Activated T-cell treated with anti-CD3 and anti-CD28 coated beads for 48 hours (primary cell): ENCODE results near the gene ZBTB25.
A peak's percentile ranks its signal among the peaks of the same experiment; 100 is the strongest.
"Not testable (repeated sequence)": the region's sequence is repeated elsewhere in the genome, so short reads cannot be mapped to it uniquely, and the experiment has no call there.

Source experiments
- DNase-seq: peaks from one replicate; pipeline ENCODE4 v3.0.0-alpha.2; 2020; ENCODE audit warnings: low read depth

ZBTB25 gene, protein sequence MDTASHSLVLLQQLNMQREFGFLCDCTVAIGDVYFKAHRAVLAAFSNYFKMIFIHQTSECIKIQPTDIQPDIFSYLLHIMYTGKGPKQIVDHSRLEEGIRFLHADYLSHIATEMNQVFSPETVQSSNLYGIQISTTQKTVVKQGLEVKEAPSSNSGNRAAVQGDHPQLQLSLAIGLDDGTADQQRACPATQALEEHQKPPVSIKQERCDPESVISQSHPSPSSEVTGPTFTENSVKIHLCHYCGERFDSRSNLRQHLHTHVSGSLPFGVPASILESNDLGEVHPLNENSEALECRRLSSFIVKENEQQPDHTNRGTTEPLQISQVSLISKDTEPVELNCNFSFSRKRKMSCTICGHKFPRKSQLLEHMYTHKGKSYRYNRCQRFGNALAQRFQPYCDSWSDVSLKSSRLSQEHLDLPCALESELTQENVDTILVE

DNA sequence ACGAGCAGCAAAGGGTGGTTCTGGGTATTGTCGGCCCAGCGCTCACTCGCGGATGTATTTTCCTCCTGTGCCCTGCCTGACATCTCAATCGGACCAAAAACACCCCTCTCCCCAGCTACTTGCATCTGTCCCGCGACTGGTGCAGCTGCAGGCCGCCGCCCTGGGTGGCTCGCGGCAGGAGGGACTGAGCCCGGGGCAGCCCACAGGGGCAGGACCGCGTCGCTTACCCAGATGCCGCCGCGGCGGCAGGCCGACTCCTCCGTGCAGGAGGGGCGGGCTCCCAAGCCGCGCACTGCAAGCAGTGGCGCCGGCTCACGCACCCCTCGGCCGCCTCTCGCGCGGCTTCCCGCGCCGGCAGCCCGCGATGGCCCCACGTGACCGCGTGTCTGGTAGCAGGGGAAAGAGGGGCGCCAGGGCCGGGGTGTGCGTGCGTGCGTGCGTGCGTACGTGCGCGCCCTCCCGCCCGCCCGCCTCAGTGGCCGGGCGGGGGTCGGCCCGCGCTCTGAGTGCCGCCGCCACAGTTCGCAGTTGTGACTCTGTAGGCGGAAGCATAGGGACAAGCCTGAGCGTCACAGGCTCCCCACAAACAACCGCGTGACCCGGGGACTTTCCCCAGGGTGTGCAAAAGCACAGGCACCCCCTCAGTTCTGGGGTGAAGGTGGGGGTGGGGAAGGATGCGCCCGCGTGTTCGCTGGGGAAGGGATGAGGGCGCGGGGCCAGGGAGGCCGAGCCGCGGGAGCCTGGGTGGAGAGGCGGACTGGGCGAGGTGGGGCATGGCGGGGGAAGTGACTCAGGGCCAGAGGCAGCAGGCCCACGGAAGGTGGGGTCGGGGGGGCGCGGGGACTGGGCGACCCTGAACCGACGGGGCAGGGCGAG lies at the start of gene ZBTB25:
TSS of gene ZBTB25 (minus strand) at position 405 of the 876 bp plus-strand sequence. CDS start 13,305 bp downstream, outside the sequence.
- DNase-seq = peak; percentile 96

DNA sequence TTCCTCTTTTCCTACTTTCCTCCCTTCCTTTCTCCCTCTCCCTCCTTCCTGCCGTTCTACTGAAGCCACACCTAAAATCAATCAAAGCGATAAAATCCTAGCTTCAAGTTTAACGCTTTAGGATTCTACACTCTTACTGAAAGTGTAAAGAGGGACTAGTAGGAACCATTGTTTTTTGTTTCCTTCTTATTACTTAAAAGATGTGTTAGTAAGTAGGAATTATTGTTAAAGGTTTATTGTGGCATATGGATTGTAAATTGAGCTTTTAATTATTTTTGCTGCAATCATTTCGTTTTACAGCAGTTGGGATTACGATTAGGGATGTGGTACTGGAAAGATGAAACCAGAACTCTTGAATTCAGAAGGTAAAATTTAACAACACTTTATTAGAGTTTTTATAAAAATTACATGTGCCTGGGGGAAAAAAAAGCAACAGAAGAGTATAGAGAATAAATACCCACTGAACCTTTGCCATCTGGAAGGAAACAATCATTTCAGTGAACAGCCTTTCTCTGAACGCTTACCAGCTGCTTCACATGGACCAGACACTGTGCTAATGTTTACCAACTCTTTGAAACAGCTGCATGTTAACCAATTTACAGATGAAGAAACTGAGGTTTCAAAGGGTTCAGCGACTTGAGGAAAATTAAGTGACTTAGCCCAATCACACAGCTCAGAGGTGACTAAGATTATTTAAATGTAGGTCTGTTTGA lies 47.1 kb upstream of the ZBTB25 start:
- no peak for DNase-seq

DNA sequence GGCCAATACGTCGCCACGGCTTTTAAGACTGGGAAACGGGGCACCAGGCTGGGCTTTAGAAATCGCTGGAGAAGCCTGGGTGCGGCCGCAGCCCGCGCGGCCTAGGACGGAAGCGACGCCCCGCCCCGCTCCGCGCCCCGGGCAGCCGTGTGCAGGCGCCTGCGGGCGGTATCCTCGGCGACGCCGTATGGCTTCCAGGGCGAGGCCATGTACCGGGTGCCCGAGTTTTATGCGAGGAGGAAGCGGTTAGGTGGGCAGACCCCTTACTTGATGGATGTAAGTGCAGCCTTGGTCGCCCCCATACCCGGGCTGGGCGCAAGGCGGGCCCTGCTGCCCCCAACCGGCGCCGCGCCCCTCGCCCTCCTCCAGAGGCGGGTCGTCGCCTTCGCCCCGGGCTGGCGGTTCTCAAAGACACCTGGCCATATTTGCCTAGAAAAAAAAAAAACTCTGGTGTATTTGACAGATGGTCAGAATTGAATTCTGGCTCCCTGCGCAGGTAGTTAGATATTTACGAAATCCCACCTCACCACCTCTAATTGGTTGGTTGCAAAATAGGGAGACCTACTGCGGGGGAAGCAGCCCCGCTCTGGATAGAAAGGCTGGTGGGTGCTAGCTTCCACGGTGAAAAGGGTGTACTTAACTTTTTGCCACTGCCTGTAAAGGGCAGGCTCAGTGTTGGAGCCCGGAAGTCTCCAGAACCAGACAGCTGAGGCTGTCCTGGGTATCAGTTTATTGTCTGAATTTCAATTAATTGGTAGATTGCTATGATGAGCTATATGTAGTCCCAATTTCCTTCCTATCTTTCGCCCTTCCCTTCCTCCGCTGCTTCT lies 46.4 kb upstream of the ZBTB25 start, which contains the start of gene PPP1R36:
TSS of gene PPP1R36 (plus strand) at position 171 of the 830 bp plus-strand sequence. CDS start at position 208, 37 bp downstream.
- DNase-seq = peak; percentile 40

DNA sequence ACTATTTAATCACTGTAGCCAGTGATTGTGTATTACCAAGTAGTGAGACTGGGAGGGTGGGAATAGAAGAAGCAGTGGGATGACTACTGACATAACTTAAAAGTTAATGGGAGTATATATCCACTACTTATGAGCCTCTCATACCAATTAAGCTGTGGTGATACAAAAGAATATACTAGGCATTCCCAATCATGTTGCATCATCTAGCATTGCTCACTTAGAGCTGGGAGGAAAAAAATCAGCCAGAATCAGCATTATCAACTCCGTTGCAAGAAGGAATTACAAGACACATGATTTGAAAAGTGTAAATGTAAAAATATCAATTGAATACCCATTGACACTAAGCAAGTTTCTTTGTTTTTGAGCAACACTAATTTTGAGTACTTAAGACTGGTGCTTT lies 45.4 kb upstream of the ZBTB25 start:
- DNase-seq = no peak

DNA sequence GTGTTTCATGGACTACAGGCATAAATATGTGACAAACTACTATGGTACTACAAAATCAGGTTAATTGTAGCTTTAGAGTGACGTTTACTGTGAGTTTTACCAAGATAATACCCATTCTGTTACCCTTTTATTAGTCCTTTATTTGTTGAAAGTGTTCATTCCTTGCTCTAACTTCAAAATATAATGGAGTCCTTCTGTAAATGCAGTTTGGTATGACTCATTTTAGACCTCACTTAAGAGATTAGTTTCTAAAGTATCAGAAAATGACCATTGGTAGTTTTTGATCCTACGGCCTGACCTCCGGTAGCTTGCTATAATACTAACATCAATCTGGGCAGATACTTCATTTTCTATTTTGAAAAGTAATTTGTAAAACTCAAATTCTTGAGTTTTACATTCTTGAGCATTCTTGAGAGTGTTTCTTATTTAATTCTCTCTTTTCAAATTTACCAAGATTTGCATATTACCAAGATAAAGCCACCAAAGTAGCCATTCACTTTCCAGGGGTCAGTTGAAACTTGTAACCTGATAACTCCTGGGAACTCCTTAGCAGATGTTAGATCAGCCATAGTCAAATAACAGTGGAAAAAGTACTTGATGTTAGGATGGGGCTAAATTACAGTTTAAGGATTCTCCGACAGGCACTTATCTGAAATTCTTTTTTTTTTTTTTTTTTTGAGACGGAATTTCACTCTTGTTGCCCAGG lies 41.1 kb upstream of the ZBTB25 start:
- no peak for DNase-seq

DNA sequence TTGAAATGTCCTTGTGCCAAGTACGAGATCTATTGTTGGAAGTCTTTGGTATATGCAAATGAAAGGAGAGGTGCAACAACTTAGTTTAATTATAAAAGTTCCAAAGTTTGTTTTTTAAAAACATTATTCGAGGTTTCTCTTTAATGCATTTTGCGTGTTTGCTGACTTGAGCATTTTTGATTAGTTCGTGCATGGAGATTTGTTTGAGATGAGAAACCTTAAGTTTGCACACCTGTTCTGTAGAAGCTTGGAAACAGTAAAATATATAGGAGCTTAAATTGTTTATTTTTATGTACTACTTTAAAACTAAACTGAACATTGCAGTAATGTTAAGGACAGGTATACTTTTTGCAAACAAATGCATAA lies 39.2 kb upstream of the ZBTB25 start:
- no peak for DNase-seq

DNA sequence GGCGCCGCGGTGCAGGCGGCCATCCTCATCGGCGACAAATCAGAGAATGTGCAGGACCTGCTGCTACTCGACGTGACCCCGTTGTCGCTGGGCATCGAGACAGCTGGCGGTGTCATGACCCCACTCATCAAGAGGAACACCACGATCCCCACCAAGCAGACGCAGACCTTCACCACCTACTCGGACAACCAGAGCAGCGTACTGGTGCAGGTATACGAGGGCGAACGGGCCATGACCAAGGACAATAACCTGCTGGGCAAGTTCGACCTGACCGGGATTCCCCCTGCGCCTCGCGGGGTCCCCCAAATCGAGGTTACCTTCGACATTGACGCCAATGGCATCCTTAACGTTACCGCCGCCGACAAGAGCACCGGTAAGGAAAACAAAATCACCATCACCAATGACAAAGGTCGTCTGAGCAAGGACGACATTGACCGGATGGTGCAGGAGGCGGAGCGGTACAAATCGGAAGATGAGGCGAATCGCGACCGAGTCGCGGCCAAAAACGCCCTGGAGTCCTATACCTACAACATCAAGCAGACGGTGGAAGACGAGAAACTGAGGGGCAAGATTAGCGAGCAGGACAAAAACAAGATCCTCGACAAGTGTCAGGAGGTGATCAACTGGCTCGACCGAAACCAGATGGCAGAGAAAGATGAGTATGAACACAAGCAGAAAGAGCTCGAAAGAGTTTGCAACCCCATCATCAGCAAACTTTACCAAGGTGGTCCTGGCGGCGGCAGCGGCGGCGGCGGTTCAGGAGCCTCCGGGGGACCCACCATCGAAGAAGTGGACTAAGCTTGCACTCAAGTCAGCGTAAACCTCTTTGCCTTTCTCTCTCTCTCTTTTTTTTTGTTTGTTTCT lies 38.6 kb upstream of the ZBTB25 start:
- no peak for DNase-seq

DNA sequence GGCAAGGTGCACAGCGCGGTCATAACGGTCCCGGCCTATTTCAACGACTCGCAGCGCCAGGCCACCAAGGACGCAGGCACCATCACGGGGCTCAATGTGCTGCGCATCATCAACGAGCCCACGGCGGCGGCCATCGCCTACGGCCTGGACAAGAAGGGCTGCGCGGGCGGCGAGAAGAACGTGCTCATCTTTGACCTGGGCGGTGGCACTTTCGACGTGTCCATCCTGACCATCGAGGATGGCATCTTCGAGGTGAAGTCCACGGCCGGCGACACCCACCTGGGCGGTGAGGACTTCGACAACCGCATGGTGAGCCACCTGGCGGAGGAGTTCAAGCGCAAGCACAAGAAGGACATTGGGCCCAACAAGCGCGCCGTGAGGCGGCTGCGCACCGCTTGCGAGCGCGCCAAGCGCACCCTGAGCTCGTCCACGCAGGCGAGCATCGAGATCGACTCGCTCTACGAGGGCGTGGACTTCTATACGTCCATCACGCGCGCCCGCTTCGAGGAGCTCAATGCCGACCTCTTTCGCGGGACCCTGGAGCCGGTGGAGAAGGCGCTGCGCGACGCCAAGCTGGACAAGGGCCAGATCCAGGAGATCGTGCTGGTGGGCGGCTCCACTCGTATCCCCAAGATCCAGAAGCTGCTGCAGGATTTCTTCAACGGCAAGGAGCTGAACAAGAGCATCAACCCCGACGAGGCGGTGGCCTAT lies 37.8 kb upstream of the ZBTB25 start:
- DNase-seq = no peak

DNA sequence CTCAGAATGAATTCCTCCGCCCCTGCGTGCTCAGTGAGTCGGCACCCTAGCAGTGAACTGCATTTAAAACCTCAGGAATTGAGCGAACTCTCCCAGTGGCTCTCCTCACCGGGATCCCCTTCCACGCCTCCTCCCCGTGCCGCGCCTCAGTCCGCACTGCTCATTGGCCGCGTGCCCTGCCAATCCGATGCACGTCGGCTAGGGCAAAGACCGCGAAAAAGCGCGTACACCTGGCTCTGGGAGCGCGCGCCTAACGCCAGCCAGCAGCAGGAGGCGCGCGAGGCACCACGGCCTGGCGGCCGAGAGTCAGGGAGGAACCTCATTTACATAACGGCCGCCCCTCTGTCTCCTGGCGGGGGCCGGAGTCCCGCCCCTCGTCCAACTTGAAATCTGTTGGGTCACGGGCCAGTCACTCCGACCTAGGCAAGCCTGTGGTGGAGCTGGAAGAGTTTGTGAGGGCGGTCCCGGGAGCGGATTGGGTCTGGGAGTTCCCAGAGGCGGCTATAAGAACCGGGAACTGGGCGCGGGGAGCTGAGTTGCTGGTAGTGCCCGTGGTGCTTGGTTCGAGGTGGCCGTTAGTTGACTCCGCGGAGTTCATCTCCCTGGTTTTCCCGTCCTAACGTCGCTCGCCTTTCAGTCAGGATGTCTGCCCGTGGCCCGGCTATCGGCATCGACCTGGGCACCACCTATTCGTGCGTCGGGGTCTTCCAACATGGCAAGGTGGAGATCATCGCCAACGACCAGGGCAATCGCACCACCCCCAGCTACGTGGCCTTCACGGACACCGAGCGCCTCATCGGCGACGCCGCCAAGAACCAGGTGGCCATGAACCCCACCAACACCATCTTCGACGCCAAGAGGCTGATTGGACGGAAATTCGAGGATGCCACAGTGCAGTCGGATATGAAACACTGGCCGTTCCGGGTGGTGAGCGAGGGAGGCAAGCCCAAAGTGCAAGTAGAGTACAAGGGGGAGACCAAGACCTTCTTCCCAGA lies 36.9 kb upstream of the ZBTB25 start, which contains the start of gene HSPA2:
TSS of gene HSPA2 (plus strand) at position 534 of the 995 bp plus-strand sequence. CDS start at position 643, 109 bp downstream.
- peak; percentile 97 for DNase-seq

DNA sequence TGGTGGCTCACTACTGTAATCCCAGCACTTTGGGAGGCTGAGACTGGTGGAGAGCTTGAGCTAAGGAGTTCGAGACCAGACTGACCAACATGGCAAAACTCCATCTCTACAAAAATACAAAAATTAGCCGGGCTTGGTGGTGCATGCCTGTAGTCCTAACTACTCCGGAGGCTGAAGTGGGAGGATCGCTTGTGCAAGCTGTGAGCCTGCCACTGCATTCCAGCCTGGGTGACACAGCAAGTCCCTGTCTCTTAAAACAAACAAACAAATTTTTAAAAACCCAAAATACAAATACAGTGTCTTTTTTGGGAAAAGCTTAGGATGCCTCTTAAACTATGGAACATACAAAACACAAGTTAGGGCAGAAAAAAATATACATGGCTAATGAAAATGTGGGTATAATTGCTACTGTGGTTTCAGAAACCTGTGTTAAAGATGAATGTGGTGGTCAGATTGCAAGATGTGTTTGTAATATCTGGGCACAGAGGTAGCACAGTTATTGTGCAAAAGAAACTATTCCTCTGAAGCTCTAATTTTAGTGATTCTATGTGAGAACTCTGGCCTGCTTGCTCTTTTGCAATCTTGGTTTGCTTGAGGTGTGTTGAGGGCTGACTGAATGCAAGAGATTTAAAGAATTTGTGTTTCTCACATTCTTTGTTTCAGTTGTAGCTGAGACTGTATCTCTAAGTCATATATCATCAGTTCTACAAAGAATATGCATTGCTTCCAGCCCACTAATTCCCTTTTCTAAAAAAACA lies 33.0 kb upstream of the ZBTB25 start:
- DNase-seq = no peak

DNA sequence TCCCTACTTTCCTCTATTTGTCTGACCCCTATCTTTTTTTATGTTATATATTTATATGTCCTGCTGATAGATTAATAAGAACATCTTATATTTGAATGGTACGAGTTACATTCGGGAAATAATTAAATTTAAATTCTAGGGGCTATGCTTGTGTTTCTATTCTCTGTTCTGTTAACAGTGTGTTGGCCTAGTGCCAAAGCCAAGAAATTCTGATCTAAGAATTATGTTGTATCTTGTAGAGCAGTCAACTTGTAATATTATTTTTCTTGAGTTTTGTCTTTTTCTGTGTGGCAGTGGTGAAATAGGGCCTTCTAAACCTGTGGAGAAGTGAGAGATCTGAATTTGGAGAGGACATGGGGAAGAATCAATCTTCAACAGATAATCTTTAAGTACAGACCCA lies 27.9 kb upstream of the ZBTB25 start:
- DNase-seq = no peak

DNA sequence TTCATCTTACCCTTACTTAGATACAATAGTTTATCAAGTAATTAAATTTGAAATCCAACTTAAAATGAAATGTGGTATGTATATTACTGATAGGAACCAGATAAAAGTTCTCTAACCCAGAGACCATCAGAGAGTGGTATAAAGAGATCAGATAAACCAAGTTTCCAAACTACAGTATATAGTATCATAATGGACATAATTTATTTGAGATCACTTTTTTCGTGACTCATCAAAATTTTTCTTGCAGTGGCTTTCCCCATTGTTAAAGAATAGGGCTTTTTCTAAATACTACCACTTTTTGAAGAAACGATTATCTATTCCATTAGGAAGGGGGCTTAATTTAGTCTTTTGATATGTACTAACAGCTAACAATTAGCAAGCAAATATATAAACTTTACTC lies 21.7 kb upstream of the ZBTB25 start:
- no peak for DNase-seq

DNA sequence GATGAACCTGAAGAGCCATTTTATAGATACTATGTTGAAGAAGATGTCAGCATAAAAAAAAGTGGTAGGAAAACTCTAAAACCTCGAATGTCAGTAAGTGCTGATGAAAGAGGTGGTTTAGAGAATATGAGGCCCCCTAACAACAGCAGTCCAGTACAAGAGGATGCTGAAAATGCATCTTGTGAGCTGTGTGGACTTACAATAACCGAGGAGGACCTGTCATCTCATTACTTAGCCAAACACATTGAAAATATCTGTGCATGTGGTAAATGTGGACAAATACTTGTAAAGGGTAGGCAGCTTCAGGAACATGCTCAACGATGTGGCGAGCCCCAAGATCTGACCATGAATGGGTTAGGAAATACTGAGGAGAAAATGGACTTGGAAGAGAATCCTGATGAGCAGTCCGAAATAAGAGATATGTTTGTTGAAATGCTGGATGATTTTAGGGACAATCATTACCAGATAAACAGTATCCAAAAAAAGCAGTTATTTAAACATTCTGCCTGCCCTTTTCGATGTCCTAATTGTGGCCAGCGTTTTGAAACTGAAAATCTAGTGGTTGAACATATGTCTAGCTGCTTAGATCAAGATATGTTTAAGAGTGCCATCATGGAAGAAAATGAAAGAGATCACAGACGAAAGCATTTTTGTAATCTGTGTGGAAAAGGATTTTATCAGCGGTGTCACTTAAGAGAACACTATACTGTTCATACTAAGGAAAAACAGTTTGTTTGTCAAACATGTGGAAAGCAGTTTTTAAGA lies 19.1 kb upstream of the ZBTB25 start:
- no peak for DNase-seq

DNA sequence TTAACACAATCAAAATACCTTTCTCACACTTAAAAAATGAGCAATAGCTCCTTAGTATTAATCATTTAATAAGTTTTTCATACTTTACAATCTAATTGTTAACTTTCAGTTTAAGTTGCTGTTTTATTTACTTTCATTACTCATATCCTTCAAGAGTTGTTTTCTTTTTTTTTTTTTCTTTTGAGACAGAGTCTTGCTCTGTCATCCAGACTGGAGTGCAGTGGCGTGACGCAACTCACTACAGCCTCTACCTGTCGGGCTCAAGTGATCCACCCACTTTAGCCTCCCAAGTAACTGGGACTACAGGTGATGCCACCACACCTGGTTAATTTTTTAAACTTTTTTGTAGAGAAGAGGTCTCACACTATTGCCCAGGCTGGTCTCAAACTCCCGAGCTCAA lies 17.1 kb upstream of the ZBTB25 start:
- DNase-seq = no peak

DNA sequence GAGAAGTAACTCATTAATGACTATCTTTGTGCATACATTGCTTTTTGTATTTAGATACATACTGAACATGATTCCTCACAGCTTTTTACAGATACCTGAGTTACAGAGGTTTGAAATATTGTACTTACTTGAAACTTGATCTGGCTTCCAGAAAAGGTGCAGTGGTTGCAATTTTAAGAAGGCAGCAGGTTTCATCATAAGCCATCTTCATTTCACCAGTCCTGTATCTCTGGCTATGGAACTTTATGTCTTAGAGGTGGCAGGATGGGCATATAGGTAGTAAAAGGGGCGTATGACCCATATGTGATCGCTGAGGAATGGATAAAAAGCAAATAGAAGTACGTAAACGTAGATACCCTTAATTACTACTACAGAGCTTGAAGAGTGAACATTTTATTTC lies 14.6 kb upstream of the ZBTB25 start:
- no peak for DNase-seq

DNA sequence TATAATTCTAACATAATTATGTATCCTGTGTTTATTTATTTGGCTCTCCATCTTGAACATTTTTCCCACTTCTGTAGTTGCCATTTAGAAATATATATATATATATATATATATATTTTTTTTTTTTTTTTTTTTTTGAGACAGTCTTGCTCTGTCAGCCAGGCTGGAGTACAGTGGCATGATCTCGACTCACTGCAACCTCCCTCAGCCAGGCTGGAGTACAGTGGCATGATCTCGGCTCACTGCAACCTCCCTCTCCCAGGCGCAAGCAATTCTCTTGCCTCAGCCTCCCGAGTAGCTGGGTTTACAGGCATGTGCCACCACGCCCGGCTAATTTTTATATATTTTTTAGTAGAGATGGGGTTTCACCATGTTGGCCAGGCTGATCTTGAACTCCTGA lies 14.0 kb upstream of the ZBTB25 start:
- not testable (repeated sequence) for DNase-seq
